Tibial artery (tissue), 4 donors: ENCODE results near the gene SCN5A.

ENCODE experiments used
- DNase-seq, 2 donors: peaks; one replicate each; pipeline ENCODE4 v3.0.0-alpha.2; 2019
- H3K27ac ChIP-seq, 2 donors: fragments of 200-600 bp; sonication (generic) in 1 of 2; 1 replicate in 1 of 2; 2 replicates in 1 of 2; pipeline ENCODE4 v1.5.1; 2018 to 2019; ENCODE audit warnings: mild to moderate bottlenecking in 1 of 2
- H3K27me3 ChIP-seq, 2 donors: fragments of 200-600 bp; sonication (generic) in 1 of 2; one replicate each; pipeline versions ENCODE4 v1.5.1 to v1.6.0; 2016 to 2019
- H3K36me3 ChIP-seq, 3 donors: fragments of 200-600 bp; sonication (generic) in 2 of 3; one replicate each; pipeline ENCODE4 v1.5.1; 2016 to 2019; ENCODE audit warnings: mild to moderate bottlenecking in 2 of 3
- H3K4me1 ChIP-seq, 4 donors: fragments of 200-600 bp; sonication (generic) in 2 of 4; 1 replicate in 3 of 4; 2 replicates in 1 of 4; pipeline ENCODE4 v1.5.1; 2016 to 2019
- H3K4me3 ChIP-seq, 2 donors: fragments of 200-600 bp; sonication (generic) in 1 of 2; 1 replicate in 1 of 2; 2 replicates in 1 of 2; pipeline ENCODE4 v1.5.1; 2018 to 2019; ENCODE audit warnings: mild to moderate bottlenecking in 2 of 2
- H3K9me3 ChIP-seq, 3 donors: fragments of 200-600 bp; sonication (generic) in 1 of 3; one replicate each; pipeline ENCODE4 v1.5.1; 2016 to 2019
- intact Hi-C: fragments of 100-400 bp; cut with DNase I; formaldehyde crosslinking; loops from one replicate; pipeline ENCODE4 v1.15.0; 2023; ENCODE audit warnings: low total_unique reads
- TF ChIP-seq, protein P1 (sequence below), 2 experiments: fragments of 200-600 bp in 1 of 2; fragments of 450-650 bp in 1 of 2; IDR thresholded peaks; one replicate each; pipeline ENCODE4 v1.5.1; 2017 to 2019; ENCODE audit warnings: antibody characterized with exemption in 2 of 2, mild to moderate bottlenecking in 1 of 2, moderate library complexity in 1 of 2

The SCN5A gene

DNA sequence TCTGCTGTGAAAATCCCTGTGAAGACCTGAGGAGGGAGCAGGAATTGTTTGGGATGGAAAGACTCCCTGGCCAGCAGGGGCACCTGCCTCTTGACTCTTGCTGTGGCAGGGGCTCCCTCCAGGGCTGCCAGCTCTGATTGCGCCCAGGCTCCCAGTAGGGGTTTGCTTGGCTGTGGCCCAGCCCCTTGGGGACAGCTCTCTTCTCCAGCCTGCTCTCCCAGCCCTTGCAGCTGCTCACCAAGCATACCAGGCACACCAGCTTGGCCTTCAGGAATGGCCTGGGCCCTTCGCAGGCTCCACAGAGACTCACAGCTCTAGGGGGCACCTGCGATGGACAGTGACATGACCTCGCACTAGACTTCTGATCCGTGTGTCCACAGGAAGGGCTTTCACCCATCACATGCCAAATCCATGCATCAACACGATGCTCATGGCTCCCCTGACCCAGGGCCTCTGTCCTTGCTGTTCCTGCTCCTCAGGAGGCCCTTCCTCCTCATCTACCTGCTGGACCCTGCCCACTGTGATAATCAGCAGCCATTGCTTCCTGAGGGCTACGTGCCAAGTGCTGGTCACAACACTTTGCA lies 61.8 kb downstream of the SCN5A start:
- no peaks in the 10 kb centered on the region for H3K27me3 ChIP-seq
- TF ChIP-seq, protein P1, sequence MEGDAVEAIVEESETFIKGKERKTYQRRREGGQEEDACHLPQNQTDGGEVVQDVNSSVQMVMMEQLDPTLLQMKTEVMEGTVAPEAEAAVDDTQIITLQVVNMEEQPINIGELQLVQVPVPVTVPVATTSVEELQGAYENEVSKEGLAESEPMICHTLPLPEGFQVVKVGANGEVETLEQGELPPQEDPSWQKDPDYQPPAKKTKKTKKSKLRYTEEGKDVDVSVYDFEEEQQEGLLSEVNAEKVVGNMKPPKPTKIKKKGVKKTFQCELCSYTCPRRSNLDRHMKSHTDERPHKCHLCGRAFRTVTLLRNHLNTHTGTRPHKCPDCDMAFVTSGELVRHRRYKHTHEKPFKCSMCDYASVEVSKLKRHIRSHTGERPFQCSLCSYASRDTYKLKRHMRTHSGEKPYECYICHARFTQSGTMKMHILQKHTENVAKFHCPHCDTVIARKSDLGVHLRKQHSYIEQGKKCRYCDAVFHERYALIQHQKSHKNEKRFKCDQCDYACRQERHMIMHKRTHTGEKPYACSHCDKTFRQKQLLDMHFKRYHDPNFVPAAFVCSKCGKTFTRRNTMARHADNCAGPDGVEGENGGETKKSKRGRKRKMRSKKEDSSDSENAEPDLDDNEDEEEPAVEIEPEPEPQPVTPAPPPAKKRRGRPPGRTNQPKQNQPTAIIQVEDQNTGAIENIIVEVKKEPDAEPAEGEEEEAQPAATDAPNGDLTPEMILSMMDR (IDR thresholded peaks at IDR 0.05), result no peak
- no peak overlapping the region for H3K4me3 ChIP-seq
- intact Hi-C loops, result no loop called here
- H3K27ac ChIP-seq, result no peak overlapping the region
- H3K4me1 ChIP-seq, result no peaks in the 10 kb centered on the region
- peak; percentile 5 to 48 for DNase-seq
- no peaks in the 10 kb centered on the region for H3K9me3 ChIP-seq
- peaks cover 0 to 5% (median 0%) of the 10 kb centered on the region in 3 donors for H3K36me3 ChIP-seq

DNA sequence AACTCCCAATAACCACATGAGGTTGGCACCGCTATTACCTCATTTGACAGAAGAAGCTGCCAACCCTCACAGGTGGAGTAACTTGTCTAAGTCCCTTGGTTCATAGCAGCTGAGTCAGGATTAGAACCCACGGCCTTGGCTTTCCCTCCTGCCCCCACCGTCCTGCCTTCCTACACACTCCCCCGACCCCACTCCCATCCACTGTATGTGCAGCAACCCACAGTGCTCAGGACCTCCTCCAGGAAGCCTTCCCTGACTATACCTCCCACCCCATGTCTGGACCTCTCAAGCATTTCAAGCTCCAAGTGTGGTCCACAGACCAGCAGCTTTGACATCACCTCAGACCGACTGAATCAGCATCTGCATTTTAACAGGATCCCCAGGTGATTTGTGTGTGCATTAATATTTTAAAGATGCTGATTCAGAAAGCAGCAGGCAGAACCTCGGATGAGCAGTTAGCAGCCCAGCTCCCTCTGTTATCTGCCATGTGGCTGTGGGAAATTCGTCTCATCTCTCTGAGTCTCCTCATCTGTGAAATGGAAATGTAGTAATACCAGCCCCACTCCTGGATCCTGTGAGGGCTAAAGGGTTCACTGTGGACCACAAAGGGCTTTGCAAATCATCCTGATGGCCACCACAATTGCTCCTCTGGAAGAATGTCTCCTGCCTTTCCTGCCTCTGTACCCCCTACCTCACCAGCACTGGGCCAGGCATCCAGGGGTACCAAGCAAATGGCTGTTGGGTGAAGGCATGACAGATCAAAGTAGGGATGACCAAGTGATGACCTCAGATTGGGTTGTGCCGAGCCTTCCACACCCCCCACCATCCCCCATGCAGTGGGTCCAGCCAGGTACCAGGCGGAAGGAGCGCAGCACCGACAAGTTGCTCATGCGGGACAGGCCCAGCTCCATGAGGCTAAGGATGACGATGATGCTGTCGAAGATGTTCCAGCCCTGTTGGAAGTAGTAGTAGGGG lies 62.7 kb downstream of the SCN5A start:
- TF ChIP-seq, protein P1 (IDR thresholded peaks at IDR 0.05), result no peak
- Histone ChIP-seq H3K4me3 (no peak overlapping the region), H3K27me3 (no peaks in the 10 kb centered on the region), H3K27ac (no peak overlapping the region), H3K9me3 (no peaks in the 10 kb centered on the region), H3K36me3 (peaks cover 0 to 5% (median 0%) of the 10 kb centered on the region in 3 donors), H3K4me1 (no peaks in the 10 kb centered on the region)
- intact Hi-C loops, result no loop called here
- peak; percentile 10 to 13 for DNase-seq

DNA sequence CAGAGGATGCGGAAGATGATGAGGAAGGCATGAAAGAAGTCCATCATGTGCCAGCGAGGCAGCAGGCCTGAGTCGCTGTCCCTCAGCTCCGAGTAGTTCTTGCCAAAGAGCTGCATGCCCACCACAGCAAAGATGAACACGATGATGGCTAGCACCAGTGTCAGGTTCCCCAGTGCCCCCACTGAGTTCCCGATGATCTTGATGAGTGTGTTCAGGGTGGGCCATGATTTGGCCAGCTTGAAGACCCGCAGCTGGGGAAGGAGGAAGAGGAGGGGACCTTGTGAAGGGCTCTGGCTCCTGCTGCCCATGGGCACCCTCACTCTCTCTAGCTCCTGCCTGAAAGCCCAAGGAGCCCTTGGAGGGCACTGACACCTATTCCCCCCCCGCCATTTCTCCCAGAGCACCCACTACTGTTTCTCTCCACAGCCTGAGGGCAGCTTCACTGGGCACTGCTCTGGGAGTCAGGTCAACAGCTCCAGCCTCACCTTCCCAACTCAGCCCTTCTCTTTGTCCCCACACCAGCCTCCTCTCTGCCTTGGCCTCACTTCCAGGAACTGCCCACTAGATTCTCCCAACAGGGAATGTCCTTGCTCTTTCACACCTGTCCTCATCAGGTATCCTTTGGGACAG lies 63.6 kb downstream of the SCN5A start:
- H3K9me3 ChIP-seq, result no peaks in the 10 kb centered on the region
- H3K4me3 ChIP-seq, result no peak overlapping the region
- peaks cover 0 to 5% (median 0%) of the 10 kb centered on the region in 3 donors for H3K36me3 ChIP-seq
- H3K4me1 ChIP-seq, result no peaks in the 10 kb centered on the region
- H3K27ac ChIP-seq, result no peak overlapping the region
- peak; percentile 11 to 48 for DNase-seq
- TF ChIP-seq, protein P1 (IDR thresholded peaks at IDR 0.05), result no peak
- no peaks in the 10 kb centered on the region for H3K27me3 ChIP-seq
- intact Hi-C loops, result no loop called here

DNA sequence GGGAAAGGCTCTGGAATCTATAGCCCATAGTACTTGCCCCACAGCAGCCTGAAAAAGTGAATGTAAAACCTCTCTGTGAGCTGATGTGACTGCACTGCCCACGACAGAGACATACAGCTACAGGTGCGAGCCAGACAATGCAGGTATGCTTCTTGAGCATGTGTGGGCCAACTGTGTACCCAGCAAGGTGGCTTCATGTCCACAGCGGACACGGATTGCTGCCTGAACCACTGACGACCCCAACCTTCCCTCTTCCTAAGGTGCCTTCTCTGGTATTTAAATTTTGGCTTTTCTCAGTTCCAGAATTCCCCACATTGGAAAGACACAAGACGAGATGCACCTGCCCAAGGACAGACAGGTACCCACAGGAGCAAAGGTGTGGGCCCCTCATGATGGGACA lies 65.8 kb downstream of the SCN5A start:
- Histone ChIP-seq H3K9me3 (no peaks in the 10 kb centered on the region), H3K27ac (no peak overlapping the region), H3K36me3 (peaks cover 0 to 5% (median 0%) of the 10 kb centered on the region in 3 donors), H3K4me1 (no peaks in the 10 kb centered on the region), H3K27me3 (no peaks in the 10 kb centered on the region), H3K4me3 (no peak overlapping the region)
- TF ChIP-seq, protein P1 (IDR thresholded peaks at IDR 0.05), result no peak
- DNase-seq, result peak; percentile 7 to 44
- intact Hi-C loops, result no loop called here

DNA sequence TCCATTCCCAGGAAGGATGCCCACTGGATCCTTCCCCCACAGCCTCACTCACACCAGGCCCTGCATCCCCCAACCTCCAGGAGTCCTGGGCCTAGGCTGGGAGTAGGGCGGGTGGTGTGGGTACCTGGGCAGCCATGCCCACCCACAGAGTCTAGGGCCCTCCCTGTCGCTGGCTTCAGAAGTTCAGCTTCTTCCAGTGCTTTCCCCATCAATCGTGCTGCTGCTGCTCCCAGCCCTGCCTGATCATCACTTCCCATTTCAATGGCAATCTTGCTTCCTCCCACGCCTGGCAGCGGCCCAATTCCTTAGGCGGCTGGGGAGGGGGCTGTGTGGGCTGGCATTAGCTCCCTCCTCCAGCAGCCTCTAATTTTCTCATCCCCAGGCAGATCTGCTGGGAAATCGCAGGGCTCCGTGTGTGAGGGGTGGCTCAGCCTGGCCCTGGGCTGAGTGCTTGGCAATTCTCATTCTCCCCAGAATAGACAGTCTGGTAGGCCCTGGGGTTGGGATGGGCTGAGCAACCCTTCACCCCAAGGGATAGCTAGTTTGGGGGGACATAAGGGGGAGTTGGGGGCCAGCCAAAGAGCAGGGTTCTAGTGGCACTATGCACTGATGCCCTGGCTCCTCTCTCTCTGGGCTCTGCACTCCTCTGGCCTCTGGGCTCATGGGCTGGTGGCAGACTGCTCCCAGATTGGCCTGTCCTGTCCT lies 66.4 kb downstream of the SCN5A start:
- TF ChIP-seq, protein P1 (IDR thresholded peaks at IDR 0.05), result no peak
- intact Hi-C loops, result no loop called here
- no peak overlapping the region for H3K4me3 ChIP-seq
- no peak overlapping the region for H3K27ac ChIP-seq
- H3K9me3 ChIP-seq, result no peaks in the 10 kb centered on the region
- H3K36me3 ChIP-seq, result peaks cover 0 to 5% (median 0%) of the 10 kb centered on the region in 3 donors
- DNase-seq, result peak; percentile 17 to 44
- H3K27me3 ChIP-seq, result no peaks in the 10 kb centered on the region
- H3K4me1 ChIP-seq, result no peaks in the 10 kb centered on the region
